ENCODE measurements around the gene PTGR1. TPM values are rescaled to one million over a fixed set of nuclear protein-coding genes. Genes with fewer than 3 reads are reported as not detected.

Gene PTGR1
- total and polyA plus RNA-seq, 2 of the 8 experiments (the other 6 are each of a cell fraction or from before 2014, with no cell fraction given) = 16.9 to 28.5 TPM

- TF ChIP-seq EZH2 (IDR thresholded peaks at IDR 0.05; ENCODE audit: low read depth, low read length, severe bottlenecking) = no peak
- TF ChIP-seq SAP30 (IDR thresholded peaks at IDR 0.05; ENCODE audit: insufficient read depth, insufficient replicate concordance, low read length) = peak; percentile 59
- peak; percentile 48; the same call in 1 of the 2 replicates for TF ChIP-seq MAX (IDR thresholded peaks at IDR 0.05)
- TF ChIP-seq RAD21 (IDR thresholded peaks at IDR 0.05 in 1 of 2, conservative IDR thresholded peaks at IDR 0.05 in 1 of 2; ENCODE audit: low read depth in 2 of 2, low read length in 2 of 2) = no peak
- TF ChIP-seq CREB1 (IDR thresholded peaks at IDR 0.05) = peak; percentile 6; the same call in 1 of the 2 replicates
- TF ChIP-seq TCF12 (IDR thresholded peaks at IDR 0.05; ENCODE audit: low read depth, low read length) = no peak
- no peak for TF ChIP-seq POLR2AphosphoS5 (IDR thresholded peaks at IDR 0.05; ENCODE audit: low read depth, low read length)
- no peak for TF ChIP-seq CTBP2 (IDR thresholded peaks at IDR 0.05; ENCODE audit: borderline replicate concordance, insufficient read depth, insufficient read length, low read length)
- 0 out of 2 replicates have a peak, but pooled peaks have one; percentile 24 for TF ChIP-seq TAF1 (IDR thresholded peaks at IDR 0.05; ENCODE audit: low read depth, low read length)
- TF ChIP-seq ASH2L (IDR thresholded peaks at IDR 0.05; ENCODE audit: low read length) = peak; percentile 64
- peak; percentile 72 for TF ChIP-seq KDM4A (IDR thresholded peaks at IDR 0.05; ENCODE audit: low read depth, low read length, severe bottlenecking)
- no peak for TF ChIP-seq NANOG (IDR thresholded peaks at IDR 0.05; ENCODE audit: insufficient read depth, low read depth, low read length, poor library complexity, severe bottlenecking)
- no peak for TF ChIP-seq ZNF274 (IDR thresholded peaks at IDR 0.05; ENCODE audit: borderline replicate concordance, extremely low read depth, low read length)
Observed at GRCh38 chr9:111599092-111599954, at the start of gene PTGR1 (continued).

Measured in H1 (cell line).